ENCODE measurements around the gene MBNL1. TPM values are rescaled to one million over a fixed set of nuclear protein-coding genes. Genes with fewer than 3 reads are reported as not detected.

The MBNL1 gene
- total RNA-seq, 1 donor from 2014 or later, result 14.7 TPM

DNA sequence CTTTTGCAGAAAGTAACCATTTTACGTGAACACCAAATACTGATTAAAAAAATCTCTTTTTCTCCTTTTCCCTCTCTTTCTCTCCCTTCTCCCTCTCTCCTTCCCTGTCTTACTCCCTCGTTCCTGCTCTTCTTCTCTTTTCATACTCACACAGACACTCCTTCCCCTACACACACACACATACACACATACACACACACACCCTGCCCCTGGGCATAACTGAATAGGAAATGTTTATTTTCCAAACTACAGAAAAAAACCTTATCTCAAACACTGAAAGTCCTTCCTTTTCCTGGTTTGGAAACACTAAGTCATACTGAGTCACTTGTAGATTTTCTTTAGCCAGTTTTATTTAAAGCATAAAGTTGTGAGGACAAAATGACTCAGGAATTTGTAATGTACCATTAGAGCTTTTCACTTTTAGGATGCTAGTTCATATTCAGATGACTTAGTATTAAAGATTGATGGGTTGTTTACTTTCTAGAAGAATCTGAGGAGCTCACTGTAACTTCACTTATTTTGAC lies 62.4 kb downstream of the MBNL1 start:
- no peak overlapping the region for H3K27ac Mint-ChIP-seq
- H3K79me2 ChIP-seq (ENCODE audit: low read depth), result peaks cover 3% of the 10 kb centered on the region
- no peaks in the 10 kb centered on the region for H3K36me3 ChIP-seq
- no peak overlapping the region for H3K4me3 Mint-ChIP-seq
- H3K27me3 Mint-ChIP-seq (ENCODE audit: insufficient read depth, low read depth), result no peaks in the 10 kb centered on the region
- TF ChIP-seq EZH2phosphoT487 (IDR thresholded peaks at IDR 0.05) (no peak), CTCF (IDR thresholded peaks at IDR 0.05) (no peak), EZH2 (IDR thresholded peaks at IDR 0.05) (no peak)
- H3F3A ChIP-seq (ENCODE audit: low read depth), result no peaks in the 10 kb centered on the region
- H3K9me3 ChIP-seq (ENCODE audit: low read depth), result no peaks in the 10 kb centered on the region
- H3K9ac ChIP-seq, result no peak overlapping the region
- H3K36me3 Mint-ChIP-seq, result peaks cover 6% of the 10 kb centered on the region
- no peaks in the 10 kb centered on the region for H4K20me1 ChIP-seq (ENCODE audit: low read depth)
- no peak for DNase-seq (ENCODE audit: low spot score)
- H3K4me3 ChIP-seq, result no peak overlapping the region
- peaks cover under 1% of the 10 kb centered on the region for H3K9me3 Mint-ChIP-seq
- H3K4me1 ChIP-seq, result no peaks in the 10 kb centered on the region
- H3K27me3 ChIP-seq, result no peaks in the 10 kb centered on the region
- H3K27ac ChIP-seq, result no peak overlapping the region
- H3K4me2 ChIP-seq, result no peak overlapping the region
- H3K4me1 Mint-ChIP-seq, result no peaks in the 10 kb centered on the region
- H2AFZ ChIP-seq (replicated peaks), result no peak overlapping the region

DNA sequence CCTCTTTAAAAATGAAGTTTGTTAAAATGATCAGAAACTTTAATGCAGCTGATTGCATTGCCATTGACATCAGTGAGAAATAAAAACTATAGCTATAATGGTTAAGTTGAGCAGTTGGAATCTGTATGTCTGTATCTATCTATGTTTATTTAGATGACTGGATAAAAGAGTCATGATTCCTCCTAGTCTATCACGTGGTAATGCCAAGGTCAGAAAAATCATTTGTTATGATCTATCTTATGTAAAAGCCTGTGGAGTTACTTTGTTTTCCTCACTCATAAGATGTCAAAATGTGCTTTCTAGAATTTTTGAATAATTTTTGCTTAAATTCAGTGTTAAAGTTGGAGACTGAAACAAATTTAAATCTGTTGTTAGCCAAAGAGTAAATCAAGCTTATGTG lies 63.3 kb downstream of the MBNL1 start:
- no peaks in the 10 kb centered on the region for H4K20me1 ChIP-seq (ENCODE audit: low read depth)
- Mint-ChIP-seq H3K9me3 (no peaks in the 10 kb centered on the region), H3K4me3 (no peak overlapping the region), H3K27me3 (ENCODE audit: insufficient read depth, low read depth) (no peaks in the 10 kb centered on the region), H3K27ac (no peak overlapping the region), H3K36me3 (peaks cover 3% of the 10 kb centered on the region), H3K4me1 (no peaks in the 10 kb centered on the region)
- H3K79me2 ChIP-seq (ENCODE audit: low read depth), result peaks cover under 1% of the 10 kb centered on the region
- no peak overlapping the region for H3K27ac ChIP-seq
- no peak overlapping the region for H3K4me3 ChIP-seq
- H3K36me3 ChIP-seq, result no peaks in the 10 kb centered on the region
- TF ChIP-seq EZH2 (IDR thresholded peaks at IDR 0.05) (no peak), CTCF (IDR thresholded peaks at IDR 0.05) (no peak), EZH2phosphoT487 (IDR thresholded peaks at IDR 0.05) (no peak)
- H3K9ac ChIP-seq, result no peak overlapping the region
- H3K4me2 ChIP-seq, result no peak overlapping the region
- no peak for DNase-seq (ENCODE audit: low spot score)
- no peaks in the 10 kb centered on the region for H3F3A ChIP-seq (ENCODE audit: low read depth)
- H3K4me1 ChIP-seq, result no peaks in the 10 kb centered on the region
- H2AFZ ChIP-seq (replicated peaks), result no peak overlapping the region
- no peaks in the 10 kb centered on the region for H3K9me3 ChIP-seq (ENCODE audit: low read depth)
- no peaks in the 10 kb centered on the region for H3K27me3 ChIP-seq

DNA sequence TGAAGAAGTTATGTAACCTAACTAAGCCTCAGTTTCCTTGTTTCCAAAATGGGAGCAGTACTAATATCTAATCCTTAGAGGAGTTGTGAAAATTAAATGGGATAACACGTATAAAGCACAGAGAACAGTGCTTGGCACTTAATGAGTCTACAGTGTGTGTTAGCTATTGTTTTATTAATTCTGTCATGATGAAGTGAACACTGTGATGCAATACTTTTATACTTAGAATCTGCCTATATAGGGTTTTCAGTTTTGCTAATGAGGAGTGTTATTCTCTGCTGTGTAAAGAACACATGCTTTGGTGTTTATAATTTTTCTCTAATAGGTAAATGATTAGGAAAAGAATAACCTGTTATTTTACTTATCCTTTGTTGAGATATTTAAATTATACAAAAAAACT lies 65.2 kb downstream of the MBNL1 start:
- no peak overlapping the region for H3K27ac Mint-ChIP-seq
- no peaks in the 10 kb centered on the region for H3F3A ChIP-seq (ENCODE audit: low read depth)
- H4K20me1 ChIP-seq (ENCODE audit: low read depth), result no peaks in the 10 kb centered on the region
- H3K27me3 ChIP-seq, result no peaks in the 10 kb centered on the region
- no peaks in the 10 kb centered on the region for H3K9me3 ChIP-seq (ENCODE audit: low read depth)
- peaks cover under 1% of the 10 kb centered on the region for H3K36me3 Mint-ChIP-seq
- no peaks in the 10 kb centered on the region for H3K9me3 Mint-ChIP-seq
- no peaks in the 10 kb centered on the region for H3K36me3 ChIP-seq
- H3K79me2 ChIP-seq (ENCODE audit: low read depth), result no peaks in the 10 kb centered on the region
- no peak overlapping the region for H3K27ac ChIP-seq
- no peaks in the 10 kb centered on the region for H3K4me1 ChIP-seq
- H3K4me3 Mint-ChIP-seq, result no peak overlapping the region
- no peak for DNase-seq (ENCODE audit: low spot score)
- no peaks in the 10 kb centered on the region for H3K27me3 Mint-ChIP-seq (ENCODE audit: insufficient read depth, low read depth)
- H3K9ac ChIP-seq, result no peak overlapping the region
- no peak for TF ChIP-seq EZH2phosphoT487 (IDR thresholded peaks at IDR 0.05)
- TF ChIP-seq CTCF (IDR thresholded peaks at IDR 0.05), result no peak
- TF ChIP-seq EZH2 (IDR thresholded peaks at IDR 0.05), result no peak
- H3K4me2 ChIP-seq, result no peak overlapping the region
- no peaks in the 10 kb centered on the region for H3K4me1 Mint-ChIP-seq
- H3K4me3 ChIP-seq, result no peak overlapping the region
- no peak overlapping the region for H2AFZ ChIP-seq (replicated peaks)

All from neural progenitor cell (in vitro differentiated cells).